GM18858 (cell line): ENCODE results near the gene BRF1.

Source experiments
- ATAC-seq: cut with Tn5 transposase; IDR thresholded peaks from one replicate; pipeline ENCODE4 v1.9.1; 2021; ENCODE audit not compliant: unreplicated experiment

The BRF1 gene

GRCh38 chr14:105180592-105181548 lies 119.9 kb downstream of the BRF1 start, which contains the start of gene NUDT14:
NUDT14 (minus strand) TSS chr14:105181312; CDS start chr14:105181209, 103 bp downstream.
- no peak for ATAC-seq

DNA sequence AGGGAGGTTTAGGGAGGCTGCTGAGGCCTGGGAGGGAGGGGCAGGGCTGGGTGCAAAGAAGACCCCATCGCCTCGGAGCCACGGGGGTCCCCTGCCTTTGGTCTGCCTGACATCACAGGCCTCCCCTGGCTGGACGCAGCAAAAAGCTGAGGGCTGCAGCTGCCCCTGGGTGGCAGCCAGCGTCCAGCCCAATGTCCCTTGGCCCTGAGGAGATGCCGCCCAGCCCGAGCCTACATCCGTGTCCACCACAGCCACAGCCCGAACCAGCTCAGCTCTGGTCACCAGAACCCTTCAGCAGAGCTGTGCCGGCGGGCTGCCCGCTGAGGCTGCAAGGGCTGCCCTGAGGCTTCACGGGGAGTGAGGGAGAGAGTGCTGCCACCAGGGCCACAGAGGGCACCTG lies 121.6 kb downstream of the BRF1 start:
- no peak for ATAC-seq

DNA sequence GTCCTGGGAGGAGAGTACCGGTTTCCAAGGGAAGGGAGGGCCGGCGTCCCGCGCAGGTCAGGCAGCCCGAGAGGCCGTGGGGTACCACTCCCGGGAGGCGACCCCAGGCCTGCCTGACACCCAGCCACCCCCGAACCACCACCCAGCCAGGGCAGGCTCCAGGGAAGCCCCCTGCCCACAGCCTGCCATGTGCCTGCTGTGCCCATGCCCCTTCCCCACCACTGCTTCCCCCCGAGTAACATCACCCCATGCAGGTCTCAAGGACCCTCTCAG lies 122.0 kb downstream of the BRF1 start:
- ATAC-seq: no peak

DNA sequence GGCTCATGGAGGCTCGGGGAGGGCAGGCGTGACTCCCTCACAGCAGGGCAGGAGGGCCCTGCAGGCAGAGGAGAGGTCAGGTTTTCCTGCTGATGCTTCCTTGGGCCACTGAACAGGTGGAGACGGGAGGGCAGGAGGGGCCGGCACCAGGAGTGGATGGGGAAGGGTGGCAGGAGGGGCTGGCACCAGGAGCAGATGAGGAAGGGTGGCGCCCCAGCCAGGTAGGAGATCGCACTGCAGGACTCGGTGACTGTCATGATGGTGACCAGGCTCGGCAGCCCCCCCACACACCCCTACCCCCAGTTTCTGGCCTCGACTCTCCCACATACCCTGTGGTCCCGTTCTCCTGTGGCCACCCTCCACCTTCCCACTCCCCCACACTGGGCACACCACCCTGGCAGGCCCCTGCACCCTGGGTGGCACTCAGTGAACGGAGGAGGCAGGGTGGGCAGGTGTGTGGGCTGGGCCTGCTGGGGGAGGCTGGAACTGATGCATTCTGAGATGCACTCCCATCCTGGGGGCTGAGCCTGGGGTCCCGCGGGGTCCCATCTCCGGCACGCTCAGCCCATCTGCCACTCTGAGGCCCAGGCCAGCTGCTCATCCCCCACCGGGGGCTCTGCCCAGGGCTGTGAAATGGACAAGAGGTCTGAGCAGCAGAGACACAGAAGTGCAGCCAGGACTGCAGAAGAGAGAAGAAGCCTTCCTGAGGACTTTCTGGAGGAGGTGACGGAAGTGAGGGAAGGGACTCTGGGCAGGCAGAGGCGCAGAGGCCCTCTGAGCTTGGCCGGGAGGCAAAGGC lies 122.5 kb downstream of the BRF1 start:
- no peak for ATAC-seq

- no peak for ATAC-seq
These were observed 123.7 kb downstream of the BRF1 start for GRCh38 chr14:105177082-105177481.

- ATAC-seq: no peak
These were observed 124.3 kb downstream of the BRF1 start for GRCh38 chr14:105176513-105176912.

GRCh38 chr14:105173901-105174894 lies 126.6 kb downstream of the BRF1 start:
- ATAC-seq: no peak

GRCh38 chr14:105173145-105173544 lies 127.7 kb downstream of the BRF1 start:
- no peak for ATAC-seq

DNA sequence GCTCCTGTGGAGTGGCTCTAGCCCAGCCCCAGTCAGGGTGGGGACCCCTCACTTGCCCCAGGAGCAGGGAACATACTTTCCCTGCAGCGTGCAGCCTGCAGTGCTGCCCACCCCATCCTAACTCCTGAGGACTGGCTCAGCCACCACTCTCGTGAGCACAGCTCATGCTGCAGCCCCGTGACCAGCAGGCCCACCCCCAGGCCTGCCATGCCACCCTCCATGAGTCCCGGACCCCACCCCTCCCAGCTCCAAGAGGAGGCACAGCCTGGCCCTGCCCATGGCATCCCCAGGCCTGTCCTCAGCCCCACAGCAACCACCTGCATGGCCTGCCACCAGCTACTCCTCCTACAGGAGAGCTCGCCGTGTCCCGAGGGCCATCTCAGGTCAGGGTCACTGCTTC lies 128.3 kb downstream of the BRF1 start:
- ATAC-seq: no peak

DNA sequence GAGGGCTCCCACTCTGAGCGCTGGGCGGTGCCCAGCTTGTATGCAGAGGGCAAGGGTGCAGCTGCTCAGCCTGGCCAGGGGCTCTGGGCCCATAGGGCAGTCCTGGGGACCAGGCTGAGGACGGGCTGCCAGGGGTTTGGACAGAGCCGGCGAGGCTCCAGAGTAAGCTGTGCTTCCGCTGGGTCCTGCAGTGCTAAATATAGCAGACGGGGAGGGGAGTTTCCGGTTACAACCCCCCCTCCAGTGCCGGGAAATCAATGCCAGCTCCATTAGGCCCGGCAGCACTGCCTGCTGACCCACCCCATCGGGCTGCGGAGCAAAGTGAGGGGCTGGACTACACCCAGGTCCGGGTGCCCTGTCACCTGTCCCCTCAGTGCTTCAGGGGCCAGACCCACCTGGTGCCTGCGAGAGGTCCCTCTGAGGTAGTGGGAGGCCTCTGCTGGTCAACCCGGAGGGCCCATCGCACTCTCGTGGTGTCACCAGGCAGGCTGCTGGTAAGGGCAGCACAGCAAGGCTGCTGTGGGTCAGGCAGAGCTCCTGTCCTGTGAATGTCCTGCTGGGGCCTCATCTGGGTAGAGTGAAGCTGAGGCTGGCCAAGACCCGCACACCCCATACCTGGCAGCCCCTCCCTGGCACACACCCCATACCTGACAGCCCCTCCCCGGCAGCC lies 129.7 kb downstream of the BRF1 start:
- no peak for ATAC-seq

DNA sequence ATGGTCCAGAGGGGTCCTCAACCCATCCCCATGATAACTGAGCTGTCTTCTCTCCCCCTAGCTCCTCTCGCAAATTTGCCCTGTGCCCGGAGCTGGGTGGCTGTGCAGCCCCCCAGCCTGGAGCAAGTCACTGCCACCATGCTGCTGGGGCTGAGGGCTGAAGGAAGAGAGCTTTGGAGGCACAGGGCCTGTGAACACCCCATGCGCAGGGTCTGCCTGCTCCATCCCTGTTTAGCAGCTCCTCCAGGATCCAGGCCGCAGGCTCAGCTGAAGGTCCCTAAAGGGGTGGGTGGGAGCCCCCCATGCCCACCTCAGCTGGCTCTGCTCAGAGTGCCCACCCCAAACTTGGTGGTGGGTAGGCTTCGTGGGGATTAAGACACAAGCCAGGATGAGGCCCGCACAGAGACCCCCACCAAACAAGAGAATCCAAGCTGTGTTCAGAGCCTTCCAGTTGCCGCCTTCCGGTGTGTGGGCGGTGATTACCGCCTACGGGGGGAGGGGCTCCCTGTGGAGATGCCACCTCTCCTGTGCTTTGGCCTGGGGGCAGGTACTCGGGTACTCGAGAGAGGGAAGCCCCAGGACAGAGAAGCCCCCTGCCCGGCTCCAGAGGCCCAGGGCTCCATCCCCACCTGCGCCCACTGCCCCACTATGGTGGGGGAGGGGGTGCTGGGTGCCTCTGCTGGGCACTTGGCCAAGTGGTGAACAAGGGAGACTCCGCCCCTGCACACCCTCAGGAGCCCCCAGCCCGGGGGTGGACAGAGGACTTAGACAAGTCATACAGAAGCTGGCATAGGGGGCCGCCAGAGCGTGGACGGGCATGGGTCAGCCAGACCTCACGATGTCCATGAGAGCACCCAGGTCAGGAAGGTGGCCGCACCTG lies 130.8 kb downstream of the BRF1 start:
- ATAC-seq: no peak

DNA sequence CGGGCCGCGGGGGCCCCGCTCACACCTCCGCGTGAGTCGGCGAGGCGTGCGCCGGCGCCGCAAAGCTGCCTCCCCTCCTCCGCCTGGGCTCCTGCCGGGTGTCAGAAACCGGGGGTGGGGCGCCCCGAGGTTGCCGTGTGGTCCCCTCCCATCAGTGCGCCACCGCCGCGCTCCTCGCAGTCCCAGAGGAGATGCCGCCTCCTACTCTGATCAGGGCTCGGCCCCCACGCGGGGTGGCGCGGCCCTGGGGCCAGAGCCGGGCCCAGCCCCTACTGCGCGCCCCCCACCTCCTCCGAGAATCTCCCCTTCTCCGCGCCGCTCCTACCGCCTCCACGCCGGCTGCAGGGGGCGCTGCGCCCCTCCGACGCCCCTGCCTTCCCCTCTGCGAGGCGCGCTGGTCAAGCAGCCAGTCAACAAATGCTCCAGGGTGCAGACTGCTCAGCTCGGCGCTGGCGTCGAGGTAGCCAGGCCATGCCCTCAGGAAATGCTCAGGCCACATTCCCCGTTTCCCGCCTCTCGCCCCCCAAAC lies 131.8 kb downstream of the BRF1 start:
- no peak for ATAC-seq

DNA sequence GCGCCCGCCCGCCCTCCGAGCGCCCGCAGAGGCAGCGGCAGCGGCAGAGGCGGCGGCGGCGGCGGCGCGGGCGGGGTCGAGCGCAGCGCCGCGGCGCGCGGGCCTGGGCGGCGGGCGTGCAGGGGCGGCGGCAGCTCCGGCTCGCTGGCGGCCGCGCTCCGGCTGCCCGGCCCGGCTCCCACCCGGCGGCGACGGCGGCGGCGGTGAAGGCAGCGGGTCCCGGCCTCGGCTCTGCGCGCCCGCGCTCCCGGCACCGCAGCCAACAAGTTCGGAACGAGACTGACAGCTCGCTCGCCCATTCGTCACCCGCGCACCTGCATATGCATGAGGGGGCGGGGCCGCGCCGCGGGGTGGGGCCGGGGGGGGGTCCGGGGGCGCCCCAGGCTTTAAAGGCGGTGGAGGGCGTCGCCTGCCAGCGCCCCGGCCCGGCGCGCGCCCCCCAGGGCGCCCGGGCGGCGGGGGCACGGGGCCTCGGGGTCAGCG lies 132.3 kb downstream of the BRF1 start, which contains the start of gene JAG2:
TSS of gene JAG2 (minus strand) at position 281 of the 483 bp plus-strand sequence. CDS start 356 bp downstream, outside the sequence.
- no peak for ATAC-seq

DNA sequence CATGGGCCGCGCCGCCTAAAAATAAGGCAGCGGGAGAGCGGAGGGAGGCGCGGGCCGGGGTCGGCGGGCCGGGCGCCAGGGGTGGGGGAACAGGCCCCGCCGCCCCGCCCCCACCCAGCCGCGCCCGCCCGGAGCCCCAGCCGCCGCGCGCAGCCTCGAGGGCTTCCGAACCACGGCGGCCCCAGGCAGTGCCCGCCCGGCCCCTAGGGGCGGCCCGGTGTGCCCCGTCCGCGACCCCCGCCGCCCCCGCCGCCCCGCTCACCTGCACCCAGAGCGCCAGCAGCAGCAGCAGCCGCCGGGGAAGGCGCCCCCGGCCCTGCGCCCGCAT lies 132.7 kb downstream of the BRF1 start:
- ATAC-seq: no peak

GRCh38 chr14:105167303-105168092 lies 133.3 kb downstream of the BRF1 start:
- ATAC-seq: no peak

DNA sequence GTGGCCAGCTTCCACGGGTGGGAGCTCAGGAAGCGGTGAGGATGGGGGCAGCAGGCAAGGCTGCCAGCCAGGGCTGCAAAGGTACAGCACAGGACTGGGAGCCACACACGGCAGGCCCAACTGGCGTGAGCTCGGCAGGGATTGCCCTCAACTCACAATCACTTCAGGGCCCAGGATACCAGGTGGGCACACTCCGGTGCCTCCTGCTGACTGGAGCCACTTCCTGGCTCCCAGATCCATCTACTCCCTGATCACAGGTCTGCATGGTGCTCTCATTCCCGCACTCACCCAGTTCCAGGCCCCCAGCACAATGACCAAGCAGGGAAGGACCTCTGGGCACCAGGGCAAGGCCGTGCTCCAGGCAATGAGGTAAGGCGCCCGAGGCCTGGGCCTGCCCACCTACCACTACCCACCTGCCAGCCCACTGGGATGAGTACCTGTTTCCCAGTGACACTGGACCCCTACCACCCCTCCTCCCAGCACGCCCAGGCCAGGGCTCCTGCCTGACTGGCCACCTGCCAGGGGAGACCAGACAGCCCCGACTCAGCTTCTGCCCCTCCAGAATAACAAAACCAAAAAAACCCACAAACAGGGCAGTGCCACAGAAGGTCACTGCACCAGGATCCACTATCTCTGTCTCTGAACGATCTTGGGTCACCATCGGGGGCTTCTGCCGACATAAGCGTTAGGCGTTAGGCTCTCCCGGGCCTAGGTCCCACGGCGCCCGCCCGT lies 134.1 kb downstream of the BRF1 start:
- ATAC-seq: no peak

DNA sequence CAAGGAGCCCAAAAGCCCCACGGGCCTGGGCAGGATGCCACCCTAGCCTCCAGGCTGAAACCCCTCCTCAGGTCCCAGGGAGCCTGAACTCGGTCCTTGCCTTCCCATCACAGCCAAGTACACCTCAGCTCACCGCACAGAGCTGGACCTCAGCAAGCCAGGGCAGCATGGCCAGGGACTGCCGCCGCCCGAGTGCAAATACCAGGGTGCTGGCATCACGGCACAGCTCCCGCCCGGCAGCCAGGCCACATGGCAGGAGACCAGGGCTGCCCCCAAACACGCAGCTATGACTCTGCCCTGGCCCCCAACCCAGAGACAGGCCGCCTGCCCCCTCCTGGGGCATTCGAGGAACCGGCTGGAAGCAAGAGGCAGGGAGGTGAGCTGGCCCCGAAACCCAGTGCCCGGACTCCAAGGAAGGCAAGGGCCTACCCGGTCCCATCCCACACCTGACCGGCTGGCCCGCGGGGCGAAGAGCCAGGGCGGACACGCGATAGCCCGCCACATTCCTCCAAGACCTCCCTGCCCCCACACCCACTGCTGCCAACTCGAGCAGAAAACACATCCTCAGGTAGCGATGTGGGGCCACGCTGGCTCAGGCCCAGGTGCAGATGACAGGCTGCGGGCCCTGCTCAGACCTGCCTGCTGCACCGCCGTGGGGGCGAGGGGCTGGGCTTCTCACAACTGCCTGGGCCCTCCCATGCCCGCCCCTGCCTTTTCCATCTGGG lies 134.9 kb downstream of the BRF1 start:
- no peak for ATAC-seq
